Gastrocnemius medialis (tissue), 4 donors: ENCODE measurements around the gene HOXA6. TPM values are rescaled to one million over a fixed set of nuclear protein-coding genes. Genes with fewer than 3 reads are reported as not detected.
A peak's percentile ranks its signal among the peaks of the same experiment; 100 is the strongest.

ENCODE experiments used
- ATAC-seq, 2 donors: fragments of 150-250 bp; one replicate each; pipeline ENCODE4 v1.9.1; 2016
- DNase-seq, 2 donors: peaks; one replicate each; pipeline ENCODE4 v3.0.0-alpha.2; 2019
- H3K27ac ChIP-seq, 4 donors: fragments of 200-600 bp; sonication (generic); 1 replicate in 1 of 4; 2 replicates in 3 of 4; pipeline ENCODE4 v1.5.1; 2016 to 2018; ENCODE audit warnings: mild to moderate bottlenecking in 2 of 4, moderate library complexity in 1 of 4
- H3K27me3 ChIP-seq, 3 donors: fragments of 200-600 bp; sonication (generic) in 2 of 3; 1 replicate in 1 of 3; 2 replicates in 2 of 3; pipeline versions ENCODE4 v1.5.1 to v1.6.0; 2016 to 2019; ENCODE audit warnings: mild to moderate bottlenecking in 1 of 3, moderate library complexity in 1 of 3
- H3K36me3 ChIP-seq, 2 donors: fragments of 200-600 bp; sonication (generic) in 1 of 2; one replicate each; pipeline ENCODE4 v1.5.1; 2017 to 2018
- H3K4me1 ChIP-seq, 2 donors: fragments of 200-600 bp; sonication (generic) in 1 of 2; one replicate each; pipeline ENCODE4 v1.5.1; 2016 to 2017; ENCODE audit warnings: mild to moderate bottlenecking in 2 of 2
- H3K4me3 ChIP-seq, 4 donors: fragments of 200-600 bp; sonication (generic) in 3 of 4; 1 replicate in 1 of 4; 2 replicates in 3 of 4; pipeline ENCODE4 v1.5.1; 2016 to 2019; ENCODE audit warnings: mild to moderate bottlenecking in 2 of 4
- H3K9me3 ChIP-seq, 3 donors: fragments of 200-600 bp; sonication (generic) in 2 of 3; 1 replicate in 1 of 3; 2 replicates in 2 of 3; pipeline ENCODE4 v1.5.1; 2016 to 2019
- CTCF ChIP-seq, 5 experiments: fragments of 450-650 bp in 3 of 5; fragments of 200-600 bp in 2 of 5; sonication (generic) in 2 of 5; IDR thresholded peaks in 4 of 5; conservative IDR thresholded peaks in 1 of 5; 1 replicate in 4 of 5; 2 replicates in 1 of 5; pipeline ENCODE4 v1.5.1; 2016 to 2019; ENCODE audit warnings: antibody characterized with exemption in 5 of 5, mild to moderate bottlenecking in 3 of 5, moderate library complexity in 3 of 5
- POLR2A ChIP-seq, 2 donors: fragments of 450-650 bp; IDR thresholded peaks; one replicate each; pipeline ENCODE4 v1.6.1; 2017; ENCODE audit warnings: antibody characterized with exemption in 2 of 2, mild to moderate bottlenecking in 2 of 2, moderate library complexity in 2 of 2
- in situ Hi-C, 4 donors: fragments of 200-750 bp; cut with MboI; loops; one replicate each; pipeline versions ENCODE4 v1.15.0 to v1.8.0; 2017; ENCODE audit warnings: low sequenced_read_pairs in 4 of 4
- intact Hi-C: fragments of 100-400 bp; cut with DNase I; formaldehyde crosslinking; loops from one replicate; pipeline ENCODE4 v1.15.1; 2023; ENCODE audit warnings: low total_unique reads
- total RNA-seq, 4 donors: library from RNA; depleted of rRNA; stranded (reverse); fragments of >200 nt; gene quantifications; one replicate each; pipeline versions ENCODE4 v1.1.0 to v1.2.3, GENCODE V29; 2016

Gene HOXA6
- total RNA-seq, 4 donors from 2014 or later = 2.6 to 5.6 (median 4.2) TPM

GRCh38 chr7:27164367-27165088 lies 17.0 kb upstream of the HOXA6 start:
- Histone ChIP-seq H3K36me3 (no peaks in the 10 kb centered on the region), H3K27ac (peak overlapping the region; percentile 90 to 99 (median 95)), H3K4me3 (peak overlapping the region; percentile 62 to 88 (median 77)), H3K9me3 (no peaks in the 10 kb centered on the region), H3K4me1 (peaks cover 12 to 43% of the 10 kb centered on the region in 2 donors), H3K27me3 (no peaks in the 10 kb centered on the region)
- TF ChIP-seq CTCF (IDR thresholded peaks at IDR 0.05 in 4 of 5, conservative IDR thresholded peaks at IDR 0.05 in 1 of 5) (peak in 2 of 5 experiments; percentile 16 to 43), POLR2A (IDR thresholded peaks at IDR 0.05) (no peak)
- ATAC-seq (peak; percentile 5 to 13), DNase-seq (peak in 1 of 2 donors; percentile 54)
- intact Hi-C loops = loop anchor here (1.0 to 10.0 kb wide), 6 partner anchors 8 to 1400 kb away; partner anchors contain the start of genes CBX3, HNRNPA2B1, HOXA4 and HOXA7
- in situ Hi-C loops = loop anchor here in 2 of 4 donors (5.0 to 25.0 kb wide), 3 partner anchors 952 to 1307 kb away; partner anchors contain the start of genes CBX3 (in 1 of the 2) and HNRNPA2B1 (in 1 of the 2)

- Histone ChIP-seq H3K36me3 (no peaks in the 10 kb centered on the region), H3K27ac (peak overlapping the region; percentile 90 to 99 (median 95)), H3K9me3 (no peaks in the 10 kb centered on the region), H3K4me3 (peak overlapping the region; percentile 62 to 88 (median 77)), H3K27me3 (no peaks in the 10 kb centered on the region), H3K4me1 (peaks cover 12 to 43% of the 10 kb centered on the region in 2 donors)
- DNase-seq = no peak
- in situ Hi-C loops = loop anchor here in 1 of 4 donors (10.0 to 25.0 kb wide), 2 partner anchors 952 to 1299 kb away; partner anchors contain the start of genes CBX3 and HNRNPA2B1
- intact Hi-C loops = loop anchor here (2.0 to 10.0 kb wide), 3 partner anchors 963 to 1399 kb away; partner anchors contain the start of genes CBX3 and HNRNPA2B1
- no peak for TF ChIP-seq POLR2A (IDR thresholded peaks at IDR 0.05)
- TF ChIP-seq CTCF (IDR thresholded peaks at IDR 0.05 in 4 of 5, conservative IDR thresholded peaks at IDR 0.05 in 1 of 5) = no peak
- ATAC-seq = no peak
Measured at GRCh38 chr7:27164045-27164366, 16.4 kb upstream of the HOXA6 start.

GRCh38 chr7:27163288-27164044 lies 15.9 kb upstream of the HOXA6 start:
- no peaks in the 10 kb centered on the region for H3K27me3 ChIP-seq
- H3K36me3 ChIP-seq = no peaks in the 10 kb centered on the region
- in situ Hi-C loops = loop anchor here in 1 of 4 donors (10.0 to 25.0 kb wide), 2 partner anchors 951 to 1299 kb away; partner anchors contain the start of genes CBX3 and HNRNPA2B1
- H3K4me3 ChIP-seq = peak overlapping the region; percentile 62 to 88 (median 77)
- peaks cover 12 to 43% of the 10 kb centered on the region in 2 donors for H3K4me1 ChIP-seq
- intact Hi-C loops = loop anchor here (2.0 to 10.0 kb wide), 3 partner anchors 963 to 1399 kb away; partner anchors contain the start of genes CBX3 and HNRNPA2B1
- no peaks in the 10 kb centered on the region for H3K9me3 ChIP-seq
- no peak for ATAC-seq
- TF ChIP-seq CTCF (IDR thresholded peaks at IDR 0.05 in 4 of 5, conservative IDR thresholded peaks at IDR 0.05 in 1 of 5) = no peak
- TF ChIP-seq POLR2A (IDR thresholded peaks at IDR 0.05) = no peak
- peak overlapping the region; percentile 90 to 99 (median 95) for H3K27ac ChIP-seq
- DNase-seq = peak in 1 of 2 donors; percentile 12

- Histone ChIP-seq H3K27ac (peak overlapping the region in 2 of 4 donors; percentile 2 to 98), H3K4me1 (peaks cover 12 to 37% of the 10 kb centered on the region in 2 donors), H3K36me3 (no peaks in the 10 kb centered on the region), H3K4me3 (peak overlapping the region in 3 of 4 donors; percentile 70 to 88 (median 84)), H3K27me3 (no peaks in the 10 kb centered on the region), H3K9me3 (no peaks in the 10 kb centered on the region)
- ATAC-seq (no peak), DNase-seq (no peak)
- intact Hi-C loops = loop anchor here (5.0 to 10.0 kb wide), 2 partner anchors 1210 to 1398 kb away; no protein-coding TSS in a partner anchor
- no peak for TF ChIP-seq CTCF (IDR thresholded peaks at IDR 0.05 in 4 of 5, conservative IDR thresholded peaks at IDR 0.05 in 1 of 5)
- TF ChIP-seq POLR2A (IDR thresholded peaks at IDR 0.05) = no peak
- in situ Hi-C loops = loop anchor here in 1 of 4 donors (10.0 to 25.0 kb wide), 2 partner anchors 950 to 1298 kb away; partner anchors contain the start of genes CBX3 and HNRNPA2B1
Measured at GRCh38 chr7:27162561-27163287, 15.2 kb upstream of the HOXA6 start.
